Measurements from ENCODE around the gene MATN1.

GRCh38 chr1:30684259-30684658, 39.1 kb downstream of the MATN1 start:
- TF ChIP-seq CTCF (IDR thresholded peaks at IDR 0.05) (no peak), SMAD4 (CRISPR knock-in tag; IDR thresholded peaks at IDR 0.05) (no peak), ZNF138 (CRISPR knock-in tag; conservative IDR thresholded peaks at IDR 0.05) (no peak), PRRX2 (CRISPR knock-in tag; IDR thresholded peaks at IDR 0.05) (no peak)

All from WTC11 (cell line).